RKO (cell line): ENCODE results near the gene ZNF786.
"Not testable (repeated sequence)": the region's sequence is repeated elsewhere in the genome, so short reads cannot be mapped to it uniquely, and the experiment has no call there.

ENCODE experiments used
- DNase-seq: peaks from one replicate; pipeline ENCODE4 v3.0.0-alpha.2; 2016; ENCODE audit warnings: low spot score

Gene ZNF786

GRCh38 chr7:149090397-149091195, at the start of gene ZNF786:
TSS of gene ZNF786 (minus strand) at chr7:149090718. CDS start at chr7:149090640, 78 bp downstream.
- DNase-seq = peak; percentile 97

GRCh38 chr7:149136118-149136517, 45.6 kb upstream of the ZNF786 start:
- no peak for DNase-seq

- DNase-seq = no peak
These were observed 42.7 kb upstream of the ZNF786 start for GRCh38 chr7:149133028-149133710.

- no peak for DNase-seq
These were observed 40.2 kb upstream of the ZNF786 start for GRCh38 chr7:149130572-149131198.

- DNase-seq = peak; percentile 73
These were observed 36.2 kb upstream of the ZNF786 start for GRCh38 chr7:149126662-149127266.

GRCh38 chr7:149125863-149126661, 35.5 kb upstream of the ZNF786 start, which contains the start of gene ZNF425:
TSS of gene ZNF425 (minus strand) at chr7:149126324. CDS start at chr7:149126213, 111 bp downstream.
- DNase-seq = peak; percentile 93

GRCh38 chr7:149125189-149125862, 34.8 kb upstream of the ZNF786 start:
- peak; percentile 63 for DNase-seq

GRCh38 chr7:149109969-149110368, 19.5 kb upstream of the ZNF786 start:
- DNase-seq = peak; percentile 23

GRCh38 chr7:149104749-149105148, 14.2 kb upstream of the ZNF786 start:
- DNase-seq = no peak

GRCh38 chr7:149104214-149104613, 13.7 kb upstream of the ZNF786 start:
- DNase-seq = no peak

- no peak for DNase-seq
These were observed 12.9 kb upstream of the ZNF786 start for GRCh38 chr7:149103424-149103823.

- DNase-seq = no peak
These were observed 12.1 kb upstream of the ZNF786 start for GRCh38 chr7:149102666-149103065.

- no peak for DNase-seq
These were observed 10.3 kb upstream of the ZNF786 start for GRCh38 chr7:149100821-149101220.

- no peak for DNase-seq
These were observed 8.5 kb upstream of the ZNF786 start for GRCh38 chr7:149099058-149099457.

GRCh38 chr7:149097088-149097487, 6.6 kb upstream of the ZNF786 start:
- no peak for DNase-seq

GRCh38 chr7:149093228-149093627, 2.7 kb upstream of the ZNF786 start:
- DNase-seq = no peak

- DNase-seq = not testable (repeated sequence)
These were observed 1.7 kb upstream of the ZNF786 start for GRCh38 chr7:149092244-149092643.

- DNase-seq = no peak
These were observed 3.1 kb downstream of the ZNF786 start for GRCh38 chr7:149087376-149087775.

- no peak for DNase-seq
These were observed 4.7 kb downstream of the ZNF786 start for GRCh38 chr7:149085866-149086265.

- no peak for DNase-seq
These were observed 6.1 kb downstream of the ZNF786 start for GRCh38 chr7:149084407-149084806.

- DNase-seq = no peak
These were observed 8.6 kb downstream of the ZNF786 start for GRCh38 chr7:149081914-149082313.
